NCI-H2196 (cell line): ENCODE data around the gene PCED1B.
"Not testable (repeated sequence)": the region's sequence is repeated elsewhere in the genome, so short reads cannot be mapped to it uniquely, and the experiment has no call there.

Source experiments
- DNase-seq: peaks from one replicate; lab custom pipeline; 2025; ENCODE audit not compliant: unreplicated experiment; lab: John Stamatoyannopoulos, UW

Gene PCED1B

GRCh38 chr12:47160316-47161244 lies 81.2 kb downstream of the PCED1B start:
- no peak for DNase-seq

- DNase-seq: no peak
Observed at GRCh38 chr12:47164116-47164515, 84.7 kb downstream of the PCED1B start.

GRCh38 chr12:47164724-47165439 lies 85.5 kb downstream of the PCED1B start:
- no peak for DNase-seq

- no peak for DNase-seq
Observed at GRCh38 chr12:47165934-47166333, 86.5 kb downstream of the PCED1B start.

- DNase-seq: no peak
Observed at GRCh38 chr12:47166365-47166764, 86.9 kb downstream of the PCED1B start.

- not testable (repeated sequence) for DNase-seq
Observed at GRCh38 chr12:47170281-47170680, 90.9 kb downstream of the PCED1B start.

- no peak for DNase-seq
Observed at GRCh38 chr12:47178014-47178413, 98.6 kb downstream of the PCED1B start.

GRCh38 chr12:47182164-47182938 lies 102.9 kb downstream of the PCED1B start:
- DNase-seq: not testable (repeated sequence)

GRCh38 chr12:47184229-47184628 lies 104.8 kb downstream of the PCED1B start:
- DNase-seq: no peak

GRCh38 chr12:47184813-47185212 lies 105.4 kb downstream of the PCED1B start:
- no peak for DNase-seq

- no peak for DNase-seq
Observed at GRCh38 chr12:47186246-47186645, 106.8 kb downstream of the PCED1B start.

GRCh38 chr12:47188576-47189441 lies 109.4 kb downstream of the PCED1B start:
- no peak for DNase-seq

GRCh38 chr12:47189728-47190127 lies 110.3 kb downstream of the PCED1B start:
- no peak for DNase-seq

- DNase-seq: no peak
Observed at GRCh38 chr12:47190271-47190750, 110.9 kb downstream of the PCED1B start.

- no peak for DNase-seq
Observed at GRCh38 chr12:47190905-47191304, 111.5 kb downstream of the PCED1B start.

- DNase-seq: no peak
Observed at GRCh38 chr12:47192051-47192450, 112.6 kb downstream of the PCED1B start.

GRCh38 chr12:47193066-47193465 lies 113.6 kb downstream of the PCED1B start:
- DNase-seq: no peak

- DNase-seq: no peak
Observed at GRCh38 chr12:47194501-47194900, 115.1 kb downstream of the PCED1B start.

GRCh38 chr12:47200446-47200845 lies 121.0 kb downstream of the PCED1B start:
- DNase-seq: no peak

- not testable (repeated sequence) for DNase-seq
Observed at GRCh38 chr12:47201190-47201589, 121.8 kb downstream of the PCED1B start.
